ENCODE measurements around the gene PTMS.

PTMS gene

DNA sequence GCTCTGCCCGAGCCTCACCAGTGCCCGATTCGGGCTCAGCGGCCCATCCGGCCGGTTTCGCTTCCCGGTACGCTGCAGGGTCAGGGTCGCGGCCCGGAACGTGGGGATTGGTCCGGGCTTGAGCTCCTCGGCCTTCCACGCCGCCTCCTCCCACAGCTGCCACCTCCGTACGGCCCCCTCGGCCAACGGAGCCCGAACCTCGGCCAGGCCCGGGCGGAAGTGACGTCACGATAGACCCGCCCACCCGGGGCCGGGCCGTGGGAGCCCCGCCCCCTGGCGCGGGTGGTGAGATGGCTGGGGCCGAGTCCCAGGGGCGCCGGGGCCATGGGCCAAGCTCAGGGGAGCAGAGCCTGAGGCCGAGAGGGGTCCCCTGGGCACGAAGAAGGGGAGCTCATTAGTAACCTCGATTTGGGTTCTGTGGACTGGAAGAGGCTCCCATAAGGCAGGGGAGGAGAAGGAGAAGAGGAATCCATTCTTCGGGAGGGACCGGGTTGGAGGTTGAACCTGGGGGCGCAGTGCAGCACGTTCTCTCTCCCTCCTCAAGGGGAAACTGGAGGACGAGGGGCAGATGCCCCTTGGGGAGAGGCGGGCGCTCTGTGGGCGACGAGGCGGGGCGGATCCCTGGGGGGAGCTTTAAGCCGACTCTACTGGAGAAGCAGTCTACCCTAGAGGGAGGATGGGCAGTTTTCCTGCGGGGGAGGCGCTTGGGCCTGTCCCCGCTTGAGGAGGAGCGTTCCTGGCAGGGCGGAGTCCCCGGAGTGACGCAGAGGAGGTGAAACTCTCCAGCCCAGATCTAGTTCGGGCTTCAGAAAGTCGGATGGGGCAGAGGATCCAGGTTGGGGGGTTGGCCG lies 13.0 kb upstream of the PTMS start, which contains the start of gene MLF2:
Gene MLF2 (minus strand): TSS at position 221 of the 851 bp plus-strand sequence. CDS start 807 bp downstream, outside the sequence.
- DNase-seq: peak; percentile 90

DNA sequence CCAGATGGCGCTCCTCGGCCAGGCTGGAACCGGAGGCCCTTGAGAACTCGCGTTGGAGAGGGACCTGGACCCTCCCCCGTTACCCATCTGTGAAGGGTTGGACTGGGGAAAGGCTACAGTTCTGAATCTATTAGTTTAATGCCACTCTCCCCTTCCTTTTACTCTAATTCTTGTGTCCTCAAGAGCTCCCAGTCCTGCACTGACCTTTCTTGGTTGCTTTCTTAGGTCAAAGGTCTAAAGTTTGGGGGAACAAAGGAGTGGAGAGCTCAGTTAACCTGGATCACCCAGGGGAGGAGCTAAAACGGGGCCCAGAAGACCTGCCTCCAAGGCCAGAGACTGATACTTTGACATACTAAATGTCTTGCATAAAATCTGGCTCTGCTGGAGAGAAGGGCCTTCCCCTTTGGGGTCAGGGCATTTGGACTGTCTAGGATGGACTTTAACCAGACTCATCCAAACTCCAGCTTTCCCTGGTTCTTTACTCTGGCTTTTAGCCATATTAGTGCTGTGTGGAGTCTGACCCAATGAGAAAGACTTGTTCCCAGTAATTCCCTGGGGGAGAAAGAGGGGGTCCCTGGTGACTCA lies 12.3 kb upstream of the PTMS start:
- DNase-seq: no peak

DNA sequence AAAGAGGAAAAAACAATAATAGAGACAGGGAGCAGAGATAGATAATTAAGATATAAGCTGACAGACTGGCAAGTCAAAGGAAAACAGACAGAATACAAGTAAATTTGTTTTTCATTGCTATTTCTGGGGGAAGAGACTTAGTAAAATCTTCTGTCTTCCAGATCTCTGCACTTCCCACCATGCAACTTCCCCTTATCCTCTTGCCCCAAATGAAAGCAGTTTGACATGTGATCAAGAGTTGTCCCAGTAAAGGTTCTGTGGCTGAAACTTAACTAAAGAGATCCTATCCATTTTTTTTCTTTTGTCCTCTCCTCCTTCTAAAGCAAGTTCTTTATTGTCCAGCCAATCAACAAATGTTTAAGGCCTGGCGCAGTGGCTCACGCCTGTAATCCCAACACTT lies 11.8 kb upstream of the PTMS start:
- DNase-seq: no peak

DNA sequence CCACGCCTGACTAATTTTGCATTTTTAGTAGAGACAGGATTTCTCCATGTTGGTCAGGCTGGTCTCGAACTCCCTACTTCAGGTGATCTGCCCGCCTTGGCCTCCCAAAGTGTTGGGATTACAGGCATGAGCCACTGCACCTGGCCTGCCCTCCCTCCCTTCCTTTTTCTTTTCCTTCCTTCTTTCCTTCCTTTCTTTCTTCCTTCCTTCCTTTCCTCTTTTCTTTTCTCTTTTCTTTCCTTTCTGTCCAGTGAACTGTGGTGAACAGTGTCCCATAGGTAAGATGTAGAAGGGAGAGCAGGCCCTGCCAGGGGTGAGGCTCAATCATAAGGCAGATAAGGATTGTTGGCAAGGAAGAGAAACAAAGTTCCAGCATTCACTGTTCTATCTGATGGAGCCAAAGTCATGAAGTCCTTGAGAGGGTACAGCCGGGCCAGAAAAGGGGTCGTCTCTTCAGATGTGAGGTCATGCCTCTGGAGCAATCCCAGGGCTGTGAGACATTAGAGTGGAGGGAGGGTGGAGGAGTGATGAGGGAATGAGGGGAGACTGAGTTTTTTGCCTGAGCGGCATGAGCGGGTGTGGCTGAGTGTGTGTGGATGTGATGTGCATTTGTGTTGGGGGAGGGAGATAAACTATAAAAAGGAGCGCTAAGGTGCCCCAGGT lies 9.0 kb upstream of the PTMS start:
- DNase-seq: no peak

DNA sequence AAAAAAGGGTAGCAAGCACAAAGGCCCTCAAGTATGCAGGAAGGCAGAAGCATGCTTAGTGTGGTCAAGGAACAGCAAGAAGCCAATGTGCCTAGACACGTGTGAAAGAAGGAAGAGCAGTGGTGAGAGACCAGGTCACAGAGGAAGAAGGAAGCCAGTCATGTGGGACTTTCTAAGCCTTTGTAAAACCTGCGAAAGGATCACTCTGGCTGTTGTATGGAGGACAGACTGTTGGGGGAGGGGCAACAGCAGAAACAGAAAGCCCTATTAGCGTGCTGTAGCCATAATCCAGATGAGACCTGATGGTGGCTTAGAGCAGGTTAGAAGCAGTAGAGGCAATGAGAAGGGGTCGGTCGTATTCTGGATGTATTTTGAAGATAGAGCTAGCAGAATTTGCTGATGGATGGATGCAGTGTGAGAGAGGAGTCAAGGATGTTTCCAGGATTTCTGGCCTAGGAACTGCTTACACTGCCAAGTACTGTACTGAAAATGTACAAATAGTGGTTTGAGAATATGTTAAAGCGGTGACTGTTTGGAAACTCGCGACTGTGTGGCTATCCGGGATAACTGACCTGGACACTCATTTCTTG lies 7.6 kb upstream of the PTMS start:
- DNase-seq: no peak

DNA sequence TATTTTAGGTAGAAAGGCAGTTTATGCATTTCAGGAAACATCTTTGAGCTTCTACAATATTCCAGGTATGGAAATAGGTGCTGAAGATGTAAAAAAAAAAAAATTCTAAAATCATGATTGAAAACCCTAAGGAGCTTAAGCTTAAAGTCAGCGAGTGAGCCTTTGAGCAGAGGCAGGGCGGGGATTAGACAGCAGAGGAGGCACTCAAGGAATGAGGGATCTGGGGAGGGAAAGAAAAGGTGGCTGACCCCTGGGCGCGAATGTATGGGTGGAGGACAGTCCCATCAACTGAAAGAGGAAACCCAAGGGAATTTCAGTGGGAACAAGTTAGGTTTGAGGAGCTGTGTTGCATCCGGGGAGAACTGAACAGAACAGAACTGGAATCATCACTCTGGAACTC lies 6.4 kb upstream of the PTMS start:
- DNase-seq: no peak

DNA sequence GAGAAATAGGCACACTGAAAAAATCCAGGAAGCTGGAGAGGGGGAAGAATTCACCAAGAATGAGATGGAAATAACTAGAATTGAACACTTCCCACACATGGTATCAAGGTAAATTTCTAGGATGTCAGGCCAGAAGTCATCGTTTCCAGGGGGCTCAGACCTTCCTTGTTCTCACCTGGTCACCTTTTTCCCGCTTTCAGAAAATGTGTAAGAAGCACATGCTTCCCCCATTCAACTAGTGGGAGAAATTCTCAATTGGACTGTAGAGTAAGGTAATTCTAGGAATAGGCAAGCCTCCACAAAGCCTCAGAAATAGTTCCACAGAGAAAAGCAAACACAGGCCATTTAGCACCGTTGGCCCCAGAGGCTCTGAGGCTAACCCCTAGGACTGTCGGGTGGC lies 2.8 kb upstream of the PTMS start:
- no peak for DNase-seq

DNA sequence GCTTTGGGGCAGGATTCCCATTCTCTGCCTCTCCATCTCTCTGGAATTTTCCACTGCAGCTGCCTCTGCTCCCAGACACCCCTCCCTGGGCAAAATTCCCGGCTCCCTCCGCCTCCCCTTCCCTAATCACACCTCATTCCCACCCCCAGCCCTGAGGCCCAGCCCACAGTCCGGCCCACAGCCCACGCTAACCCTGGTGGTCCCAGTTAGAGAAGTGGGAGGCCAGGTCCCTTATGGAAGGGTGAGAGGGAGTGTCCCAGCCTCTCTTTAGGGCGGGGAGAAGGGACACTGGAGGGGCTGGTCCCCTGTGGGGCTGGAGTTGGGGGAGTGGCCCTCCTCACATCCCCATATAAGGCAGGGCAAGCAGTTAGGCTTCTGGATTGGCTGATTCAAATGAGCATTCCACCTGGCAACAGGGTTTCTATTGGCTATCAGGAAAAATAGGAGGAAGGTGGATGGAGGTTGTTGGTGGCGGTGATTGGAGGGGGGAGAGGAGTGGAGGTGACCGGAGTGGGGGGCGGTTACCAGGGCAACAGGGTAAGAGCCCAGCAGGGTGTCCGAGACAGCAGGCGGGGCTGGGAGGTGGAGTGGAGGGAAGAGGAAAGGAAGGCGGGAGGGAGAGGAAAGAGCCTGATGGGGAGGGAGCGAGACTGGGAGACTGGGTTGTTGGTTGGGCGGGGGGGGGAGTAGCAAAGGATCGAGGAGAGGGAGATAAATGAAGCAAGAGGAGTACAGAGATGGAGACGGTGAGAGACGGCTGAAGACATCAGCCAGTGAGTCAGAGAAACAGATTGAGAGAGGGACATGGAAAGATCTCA lies 1.9 kb upstream of the PTMS start:
- DNase-seq: peak; percentile 94

DNA sequence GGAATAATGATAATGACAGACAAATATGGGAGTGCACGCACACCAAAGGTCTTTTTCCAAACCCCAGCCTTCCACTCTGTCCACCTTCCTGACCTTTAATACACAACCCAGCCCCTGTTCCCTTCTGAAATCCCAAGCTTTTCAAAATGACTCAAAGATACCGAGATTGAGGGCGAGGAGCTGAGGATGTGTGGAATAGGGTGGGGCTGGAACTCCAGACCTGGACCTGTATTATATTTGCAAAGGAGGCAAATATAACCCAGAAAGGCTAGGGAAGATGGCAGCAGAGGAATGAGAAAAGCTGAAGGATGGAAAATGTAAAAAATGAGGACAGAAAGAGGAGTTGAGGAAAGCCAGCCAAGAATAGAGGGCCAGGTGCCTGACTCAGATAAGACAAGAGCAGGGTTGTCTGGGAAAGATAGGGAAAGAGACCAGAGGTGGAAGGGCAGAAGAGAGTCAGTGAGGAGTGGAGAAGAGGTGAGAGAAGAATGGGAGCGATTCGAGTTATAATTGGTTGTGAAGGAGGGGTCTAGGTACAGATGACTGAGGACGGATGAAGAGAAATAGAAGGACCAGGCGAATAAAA lies 1.0 kb upstream of the PTMS start:
- DNase-seq: no peak

DNA sequence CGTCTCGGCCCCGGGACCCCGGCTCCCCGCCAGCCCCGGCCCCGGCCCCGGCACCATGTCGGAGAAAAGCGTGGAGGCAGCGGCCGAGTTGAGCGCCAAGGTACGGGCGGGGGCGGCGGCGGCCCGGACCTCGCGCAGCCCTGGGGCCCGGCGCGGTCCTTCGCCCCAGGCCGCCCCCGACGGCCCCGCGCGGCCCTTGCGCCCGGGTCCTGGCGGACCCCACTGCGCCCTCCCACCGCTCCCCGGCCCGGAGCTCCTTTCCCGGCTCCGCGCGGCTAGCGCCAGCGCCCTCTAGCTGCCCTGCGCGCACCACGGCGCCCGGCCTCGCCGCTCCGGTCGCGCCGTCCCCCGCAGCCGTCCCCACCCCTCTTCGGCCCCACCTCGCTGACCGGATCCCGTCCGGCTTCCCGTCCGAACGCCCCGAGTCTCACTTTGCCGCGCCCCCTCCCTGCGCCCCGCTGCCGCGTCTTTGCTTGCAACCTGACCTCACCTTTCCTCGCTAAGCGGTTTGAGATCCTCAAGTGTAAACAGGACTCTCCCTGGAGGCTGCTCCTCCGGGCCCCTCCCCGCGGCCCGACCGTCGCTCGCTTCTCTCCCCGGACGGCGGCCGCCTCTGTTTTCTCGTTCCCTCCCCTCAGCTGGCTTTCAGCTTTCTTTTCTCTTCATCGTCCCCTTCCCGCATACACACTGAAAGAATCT lies 637 bp downstream of the PTMS start:
- DNase-seq: no peak

DNA sequence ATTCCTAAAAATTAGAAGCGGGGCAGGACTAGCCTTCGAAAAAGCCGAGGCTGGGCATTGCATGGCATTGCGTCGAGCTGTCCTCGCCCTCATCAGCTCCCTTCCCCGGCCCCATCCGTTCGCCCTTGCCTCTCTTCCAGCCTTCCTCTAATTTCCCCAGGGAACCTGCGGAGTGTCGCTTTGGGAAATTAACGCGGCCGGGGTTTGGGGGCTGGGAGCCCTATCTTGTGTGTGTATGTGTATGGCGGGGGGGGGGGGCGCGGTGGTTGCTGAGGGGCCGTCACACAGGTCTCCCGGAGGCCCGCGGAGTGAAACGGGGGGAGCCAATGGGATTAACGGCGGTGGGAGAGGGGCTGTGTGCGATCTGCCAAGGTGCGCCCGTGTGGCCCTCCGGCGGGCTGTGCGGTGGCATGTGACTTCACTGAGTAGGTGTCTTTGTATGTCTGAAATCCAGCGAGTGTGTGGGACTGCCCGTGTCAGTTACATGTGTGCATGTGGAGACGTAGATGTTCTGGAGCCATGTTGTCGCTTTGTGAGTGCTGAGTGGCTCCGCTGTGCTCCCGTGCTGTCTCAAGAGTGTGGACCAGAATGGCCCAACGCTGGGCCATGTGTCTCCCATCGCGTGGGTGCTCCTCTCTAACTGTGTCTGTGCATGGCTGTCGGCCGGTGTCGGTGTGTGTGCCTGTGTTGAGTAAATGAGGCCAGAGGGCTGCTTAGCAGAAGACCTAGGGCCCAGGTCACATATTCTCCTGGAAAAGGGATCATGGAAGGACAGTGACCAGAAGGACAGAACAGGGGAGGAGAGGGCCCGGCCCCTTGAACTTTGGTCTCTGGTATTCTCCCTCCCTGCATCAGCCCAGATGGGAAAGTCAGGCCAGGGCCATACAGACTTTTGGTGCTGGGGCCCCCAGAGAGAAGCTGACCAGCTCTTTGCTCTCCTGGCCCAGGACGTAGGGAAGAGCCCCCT lies 1.5 kb downstream of the PTMS start:
- DNase-seq: no peak

DNA sequence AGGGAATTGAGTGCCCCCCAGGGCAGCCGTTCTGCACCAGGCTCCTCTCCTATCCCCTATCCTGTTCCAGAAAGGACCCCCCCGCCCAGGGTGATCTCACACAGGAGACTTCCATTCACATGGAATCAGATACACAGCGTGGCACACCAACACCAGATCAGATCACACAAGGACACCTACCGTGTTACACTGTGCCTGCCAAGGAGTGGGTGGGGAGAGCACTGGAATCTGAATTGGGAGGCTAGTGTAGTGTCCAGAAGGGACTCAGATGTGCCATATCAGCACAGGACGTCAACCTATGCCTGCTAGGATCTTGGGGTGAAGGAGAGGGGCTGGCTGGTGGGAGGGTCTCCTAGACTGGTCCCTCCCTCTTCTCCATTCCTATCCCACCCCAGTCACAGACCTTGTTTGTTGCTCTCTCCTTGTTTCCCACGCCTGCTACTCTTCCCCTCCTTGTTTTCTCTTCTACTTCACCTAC lies 2.3 kb downstream of the PTMS start:
- no peak for DNase-seq

DNA sequence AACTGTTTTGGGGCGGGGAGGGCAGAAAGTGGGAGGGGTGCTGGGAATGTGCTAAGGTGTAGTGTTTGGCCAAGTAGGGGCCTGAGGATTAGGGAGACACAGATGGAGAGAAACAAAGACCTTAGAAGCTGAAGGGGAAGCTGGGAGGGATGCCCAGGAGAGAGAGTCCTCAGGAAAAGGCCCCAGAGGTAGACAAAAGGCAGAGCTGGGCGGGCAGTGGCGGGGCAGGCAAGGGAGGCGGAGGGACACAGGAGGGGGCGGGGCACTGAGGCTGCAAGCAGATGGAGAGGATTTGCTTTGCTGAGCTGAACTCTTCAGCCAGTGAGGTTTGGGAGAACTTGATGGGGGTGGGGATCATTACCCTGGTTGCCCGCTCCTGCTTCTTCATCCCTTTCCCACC lies 2.8 kb downstream of the PTMS start:
- peak; percentile 45 for DNase-seq

DNA sequence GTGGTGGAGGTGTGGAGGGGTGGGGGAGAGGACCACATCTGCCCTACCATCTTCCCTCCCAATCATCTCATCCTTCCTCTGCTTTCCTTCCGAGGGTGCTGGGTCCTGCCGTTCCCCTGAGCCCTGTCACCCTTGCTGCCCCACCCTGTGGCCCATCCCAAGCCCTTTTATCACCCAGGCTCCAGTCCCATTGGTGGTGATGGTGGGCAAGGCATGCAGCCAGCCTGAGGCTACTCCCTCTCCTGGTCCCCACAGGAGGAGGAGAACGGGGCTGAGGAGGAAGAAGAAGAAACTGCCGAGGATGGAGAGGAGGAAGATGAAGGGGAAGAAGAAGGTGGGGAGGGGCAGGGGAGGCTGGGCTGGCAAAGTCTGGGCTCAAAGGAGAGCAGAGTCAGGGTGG lies 3.5 kb downstream of the PTMS start:
- no peak for DNase-seq

DNA sequence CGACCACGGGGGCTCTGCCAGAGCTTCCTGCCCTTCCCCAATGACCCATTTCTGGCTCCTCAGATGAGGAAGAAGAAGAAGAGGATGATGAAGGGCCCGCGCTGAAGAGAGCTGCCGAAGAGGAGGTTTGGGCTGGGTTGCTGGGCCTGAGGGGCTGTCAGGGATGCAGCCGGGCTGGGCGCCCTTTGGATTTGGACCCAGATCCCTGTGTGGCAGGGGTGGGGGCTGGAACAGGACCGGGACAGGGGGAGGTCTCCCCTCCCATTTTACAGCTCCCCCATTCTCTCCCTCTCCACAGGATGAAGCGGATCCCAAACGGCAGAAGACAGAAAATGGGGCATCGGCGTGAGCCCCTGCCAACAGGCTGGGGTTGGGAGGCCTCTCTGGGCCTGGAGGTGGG lies 3.9 kb downstream of the PTMS start:
- no peak for DNase-seq

DNA sequence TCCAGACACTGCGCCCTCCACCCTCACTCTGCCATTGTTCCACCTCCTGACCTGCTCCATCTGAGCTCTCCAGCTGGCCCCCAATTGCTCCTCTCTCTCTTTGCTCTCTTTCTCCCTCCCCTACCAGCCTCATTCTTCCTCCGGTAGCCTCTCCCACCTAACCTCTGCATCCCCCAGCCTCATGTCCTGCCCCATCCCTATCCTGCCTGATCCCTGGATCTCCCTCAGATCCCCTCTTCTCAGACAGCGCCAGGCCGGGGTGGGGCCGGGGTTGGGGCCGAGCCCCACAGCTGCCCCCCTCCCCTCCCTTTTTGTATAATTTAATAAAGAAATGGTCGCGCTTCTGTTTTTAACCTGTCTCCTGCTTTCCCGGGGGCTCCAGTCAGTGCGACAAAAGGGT lies 4.4 kb downstream of the PTMS start:
- DNase-seq: no peak

DNA sequence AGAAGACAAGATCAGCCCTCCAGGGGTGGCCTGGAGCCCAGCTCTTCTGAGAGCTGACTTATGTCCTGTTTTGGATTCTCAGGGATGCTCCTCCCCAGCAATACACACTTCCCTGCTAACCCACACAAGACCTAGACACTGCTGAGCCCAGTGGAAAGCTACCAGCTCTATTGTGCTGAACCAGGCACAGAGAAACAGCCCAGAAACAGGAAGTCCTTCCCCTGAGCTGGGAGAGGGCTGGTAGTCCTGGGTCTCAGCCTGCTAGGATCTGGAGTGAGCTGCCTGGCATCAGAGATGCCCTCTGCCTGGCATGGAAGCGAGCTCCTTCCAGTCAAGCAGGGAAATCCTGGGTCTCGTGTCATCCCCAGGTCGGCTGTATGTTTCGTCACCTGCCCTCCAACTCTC lies 4.9 kb downstream of the PTMS start:
- no peak for DNase-seq

DNA sequence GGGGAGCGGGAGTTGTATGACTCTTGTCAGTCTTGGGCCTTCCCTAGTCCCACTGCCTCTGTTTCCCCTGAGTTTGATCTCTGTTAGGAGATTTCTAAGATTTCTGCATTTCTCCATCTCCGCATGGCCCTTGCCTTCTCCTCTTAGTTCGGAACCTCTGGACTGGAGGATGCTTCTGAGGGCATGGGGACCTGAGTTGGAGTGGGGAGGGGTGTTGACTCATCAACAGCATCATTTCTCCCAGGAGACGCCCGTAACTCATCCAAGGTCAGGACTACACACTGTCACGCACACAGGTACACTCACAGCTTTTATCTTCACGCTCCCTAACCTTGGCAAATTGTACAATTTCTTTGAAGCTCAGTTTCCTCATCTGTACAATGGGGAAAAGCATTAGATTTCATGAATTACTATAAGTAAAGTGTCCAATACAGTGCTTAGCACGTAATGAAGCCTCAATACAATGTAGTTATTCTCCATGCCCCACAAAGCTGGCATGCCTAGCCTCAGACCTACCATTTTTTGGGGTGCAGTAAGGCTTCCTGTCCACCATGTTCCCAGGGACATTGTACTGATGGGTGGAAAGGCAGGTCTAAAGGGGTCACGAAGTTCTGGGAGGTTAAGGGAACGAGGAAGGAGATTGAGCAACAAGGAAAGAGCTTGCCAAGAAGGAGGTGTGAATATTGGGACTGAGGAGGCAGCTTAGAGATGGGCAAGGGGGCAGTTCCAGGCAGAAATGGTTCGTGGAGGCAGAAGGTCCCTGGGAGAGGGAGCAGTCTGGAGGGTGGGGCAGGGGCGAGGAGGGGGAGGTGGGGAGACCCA lies 5.6 kb downstream of the PTMS start:
- DNase-seq: no peak

DNA sequence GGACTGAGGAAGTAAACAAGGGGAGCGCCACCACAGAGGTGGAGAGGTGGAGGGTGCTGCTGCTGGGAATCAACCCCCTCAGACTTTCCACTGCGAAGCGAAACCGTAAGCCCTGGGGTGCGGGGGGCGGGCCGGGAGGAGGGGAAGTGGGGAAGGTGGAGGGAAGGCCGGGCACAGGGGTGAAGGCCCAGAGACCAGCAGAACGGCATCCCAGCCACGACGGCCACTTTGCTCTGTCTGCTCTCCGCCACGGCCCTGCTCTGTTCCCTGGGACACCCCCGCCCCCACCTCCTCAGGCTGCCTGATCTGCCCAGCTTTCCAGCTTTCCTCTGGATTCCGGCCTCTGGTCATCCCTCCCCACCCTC lies 6.2 kb downstream of the PTMS start, which contains the start of gene LAG3:
Gene LAG3 (plus strand): TSS at position 190 of the 365 bp plus-strand sequence. CDS start 333 bp downstream, outside the sequence.
- no peak for DNase-seq

Measured in NCI-H2227 treated with DMSO at 0.1 percent for 48 hours (cell line).